Endothelial cell of umbilical vein (primary cell): ENCODE results near the gene S100A3. TPM values are rescaled to one million over a fixed set of nuclear protein-coding genes. Genes with fewer than 3 reads are reported as not detected.

Experiments used
- BruUV-seq: library from RNA; stranded (reverse); fragments of 400-500 nt; replicated peaks from 2 replicates; lab custom pipeline; 2021; lab: Mats Ljungman, UMichigan
- CTCF ChIA-PET: fragments of 300-600, 350-600 bp; sonication (Branson Sonifier 250); formaldehyde crosslinking; loops from one replicate; lab custom pipeline; 2021; ENCODE audit warnings: antibody characterized with exemption, inconsistent platforms; lab: Charles Lee
- POLR2A ChIA-PET: fragments of 300-600, 350-600 bp; sonication (Branson Sonifier 250); formaldehyde crosslinking; loops from one replicate; lab custom pipeline; 2021; ENCODE audit warnings: antibody characterized with exemption, inconsistent platforms; lab: Charles Lee
- DNase-seq: peaks from one replicate; pipeline ENCODE4 v3.0.0-alpha.2; 2011; ENCODE audit warnings: low read depth, low spot score
- FAIRE-seq: peaks from 2 replicates; lab custom pipeline; 2011; peaks lifted over from hg19 to GRCh38; lab: Jason Lieb, UNC
- H2AFZ ChIP-seq: 2 replicates; pipeline ENCODE4 v1.6.0; 2012; ENCODE audit warnings: low read depth, low read length, control low read depth, inconsistent platforms
- H3K27ac ChIP-seq: 2 replicates; pipeline ENCODE4 v1.5.1; 2011; ENCODE audit warnings: low read depth, mild to moderate bottlenecking, control low read depth, low read length, moderate library complexity; ENCODE audit not compliant: insufficient read depth
- H3K27me3 ChIP-seq, 2 experiments: 2 replicates each; pipeline versions ENCODE4 v1.6.0 to v1.6.1; 2011; ENCODE audit warnings: low read length in 2 of 2, mixed read lengths in 1 of 2; ENCODE audit not compliant: control insufficient read depth in 2 of 2, insufficient read depth in 2 of 2
- H3K36me3 ChIP-seq, 2 experiments: 2 replicates in 1 of 2; 3 replicates in 1 of 2; pipeline ENCODE4 v1.5.1; 2011; ENCODE audit warnings: low read length in 2 of 2, mild to moderate bottlenecking in 1 of 2, moderate library complexity in 1 of 2; ENCODE audit not compliant: control insufficient read depth in 2 of 2, insufficient read depth in 2 of 2; ENCODE audit errors: extremely low read depth in 1 of 2
- H3K4me1 ChIP-seq: 3 replicates; pipeline ENCODE4 v1.5.1; 2011; ENCODE audit warnings: mild to moderate bottlenecking, low read length; ENCODE audit not compliant: control insufficient read depth, insufficient read depth; ENCODE audit errors: extremely low read depth
- H3K4me2 ChIP-seq: 2 replicates; pipeline ENCODE4 v1.6.1; 2011; ENCODE audit warnings: low read length, control low read depth, mixed read lengths; ENCODE audit not compliant: insufficient read depth
- H3K4me3 ChIP-seq, 3 experiments: fragments of 200-600 bp in 1 of 3; sonication (generic), shearing (Covaris generic) in 1 of 3; replicated peaks in 1 of 3; 2 replicates each; pipeline ENCODE4 v1.5.1; 2011 to 2016; ENCODE audit warnings: control low read depth in 3 of 3, low read length in 3 of 3, mild to moderate bottlenecking in 2 of 3, inconsistent platforms in 1 of 3, low read depth in 1 of 3, moderate library complexity in 1 of 3; ENCODE audit not compliant: insufficient read depth in 1 of 3
- H3K79me2 ChIP-seq: 2 replicates; pipeline ENCODE4 v1.6.0; 2012; ENCODE audit warnings: low read length, inconsistent platforms; ENCODE audit not compliant: control insufficient read depth, insufficient read depth
- H3K9ac ChIP-seq: replicated peaks from 2 replicates; pipeline ENCODE3; 2011; ENCODE audit warnings: low read length, control low read depth; ENCODE audit not compliant: insufficient read depth; ENCODE audit errors: extremely low read depth
- H3K9me1 ChIP-seq: replicated peaks from 3 replicates; pipeline ENCODE4 v1.6.0; 2011; ENCODE audit warnings: mild to moderate bottlenecking, low read length; ENCODE audit not compliant: control insufficient read depth, insufficient read depth; ENCODE audit errors: extremely low read depth
- H3K9me3 ChIP-seq: replicated peaks from 2 replicates; pipeline ENCODE4 v1.5.1; 2012; ENCODE audit warnings: low read length, inconsistent platforms; ENCODE audit not compliant: control insufficient read depth, insufficient read depth
- H4K20me1 ChIP-seq: replicated peaks from 2 replicates; pipeline ENCODE3; 2011; ENCODE audit warnings: mild to moderate bottlenecking, low read length; ENCODE audit not compliant: control insufficient read depth, insufficient read depth; ENCODE audit errors: extremely low read depth
- CTCF ChIP-seq, 2 donors: IDR thresholded peaks; 1 replicate in 1 of 2; 2 replicates in 1 of 2; pipeline ENCODE4 v1.5.1; 2011; ENCODE audit warnings: low read length in 2 of 2, mild to moderate bottlenecking in 2 of 2, moderate library complexity in 2 of 2, control low read depth in 1 of 2, inconsistent platforms in 1 of 2, low read depth in 1 of 2; ENCODE audit not compliant: insufficient read depth in 1 of 2; ENCODE audit errors: extremely low read depth in 1 of 2
- EZH2 ChIP-seq: IDR thresholded peaks from 2 replicates; pipeline ENCODE4 v1.6.1; 2012; ENCODE audit warnings: borderline replicate concordance, low read depth, mild to moderate bottlenecking, moderate library complexity, low read length, inconsistent platforms; ENCODE audit not compliant: severe bottlenecking
- FOS ChIP-seq: IDR thresholded peaks from 2 replicates; pipeline ENCODE4 v1.6.1; 2011; ENCODE audit warnings: mild to moderate bottlenecking, low read length, moderate library complexity, borderline replicate concordance; ENCODE audit not compliant: insufficient read depth
- GATA2 ChIP-seq: IDR thresholded peaks from 2 replicates; pipeline ENCODE4 v1.7.0; 2011; ENCODE audit warnings: low read depth, mild to moderate bottlenecking, moderate library complexity, mixed read lengths, low read length; ENCODE audit not compliant: insufficient read length, insufficient read depth
- JUN ChIP-seq: IDR thresholded peaks from 2 replicates; pipeline ENCODE4 v1.6.1; 2011; ENCODE audit warnings: borderline replicate concordance, low read depth; ENCODE audit not compliant: insufficient read length, insufficient read depth
- MYC ChIP-seq: IDR thresholded peaks from one replicate; pipeline ENCODE4 v1.6.1; 2011; ENCODE audit warnings: mild to moderate bottlenecking, low read depth, low read length
- POLR2A ChIP-seq: IDR thresholded peaks from 2 replicates; pipeline ENCODE4 v1.6.1; 2012; ENCODE audit warnings: low read depth, mild to moderate bottlenecking, control low read depth, low read length
- POLR2AphosphoS5 ChIP-seq: IDR thresholded peaks from 2 replicates; pipeline ENCODE4 v1.6.1; 2012; ENCODE audit warnings: low read depth, mild to moderate bottlenecking, control low read depth, low read length, moderate library complexity; ENCODE audit not compliant: insufficient read depth
- dilution Hi-C: fragments of 300-500 bp; cut with MboI; formaldehyde crosslinking; loops from one replicate; pipeline ENCODE4 v1.15.0; 2019; ENCODE audit warnings: low sequenced_read_pairs; ENCODE audit not compliant: extremely low pct_ligation_motif_present
- intact Hi-C: fragments of 100-400 bp; cut with micrococcal nuclease; formaldehyde crosslinking; loops from one replicate; pipeline ENCODE4 v1.10.0; 2022
- polyA plus RNA-seq, 4 experiments: library from polyadenylated mRNA; depleted of rRNA in 3 of 4; stranded (reverse) in 3 of 4; unstranded in 1 of 4; fragments of >200 nt; gene quantifications; 2 replicates each; pipeline versions ENCODE4 v1.2.1 to v1.2.3, GENCODE V29; 2011 to 2012; ENCODE audit warnings: missing spikeins in 1 of 4
- total RNA-seq: library from RNA; stranded (reverse); gene quantifications from 2 replicates; pipeline ENCODE4 v1.2.3, GENCODE V29; 2021

The S100A3 gene
- total and polyA plus RNA-seq, 2 donors (not counting 3 experiments of a cell fraction or from before 2014, with no cell fraction given), result 0.42 to 1.3 TPM

- peak overlapping the region; percentile 91 for H3K4me2 ChIP-seq
- intact Hi-C loops (no loop called here), dilution Hi-C loops (no loop called here)
- ChIA-PET POLR2A (interaction anchor here (0.6 to 3.9 kb wide), 4 partner anchors 11 to 193 kb away, joined by 3 to 32 read pairs (median 5); partner anchors contain the start of genes CHTOP, INTS3, S100A2 and S100A4), CTCF (interaction anchor here (1.1 to 5.8 kb wide), 7 partner anchors 10 to 93 kb away, joined by 3 to 216 read pairs (median 48); partner anchors contain the start of genes S100A1, S100A13, S100A2 and S100A3)
- H3K27ac ChIP-seq, result peak overlapping the region; percentile 96
- DNase-seq, result no peak
- TF ChIP-seq GATA2 (no peak), MYC (no peak), JUN (no peak), CTCF (IDR thresholded peaks at IDR 0.05; ENCODE audit: extremely low read depth in 1 of 2, insufficient read depth in 1 of 2, low read depth in 1 of 2, low read length in 2 of 2) (no peak), POLR2A (no peak), POLR2AphosphoS5 (no peak), FOS (no peak), EZH2 (no peak)
- peaks cover 15% of the 10 kb centered on the region for H3K79me2 ChIP-seq
- H3K9ac ChIP-seq, result peak overlapping the region; percentile 86
- no peaks in the 10 kb centered on the region for H3K36me3 ChIP-seq
- no TSS peak for BruUV-seq
- peak overlapping the region; percentile 34 to 84 (median 81) for H3K4me3 ChIP-seq
- H2AFZ ChIP-seq, result no peak overlapping the region
- H3K4me1 ChIP-seq, result peaks cover 43% of the 10 kb centered on the region
- H4K20me1 ChIP-seq, result no peaks in the 10 kb centered on the region
- no peaks in the 10 kb centered on the region for H3K9me3 ChIP-seq
- no peak for FAIRE-seq
- no peaks in the 10 kb centered on the region for H3K27me3 ChIP-seq
- H3K9me1 ChIP-seq, result no peaks in the 10 kb centered on the region
Measured at GRCh38 chr1:153534925-153535241, 14.2 kb downstream of the S100A3 start.
